ENCODE results near the gene TRMT10B. TPM values are rescaled to one million over a fixed set of nuclear protein-coding genes. Genes with fewer than 3 reads are reported as not detected.

TRMT10B gene
- total and polyA plus RNA-seq, 10 of the 15 experiments (the other 5 are each of a cell fraction or from before 2014, with no cell fraction given): 3.7 to 11.7 (median 6.8) TPM

DNA sequence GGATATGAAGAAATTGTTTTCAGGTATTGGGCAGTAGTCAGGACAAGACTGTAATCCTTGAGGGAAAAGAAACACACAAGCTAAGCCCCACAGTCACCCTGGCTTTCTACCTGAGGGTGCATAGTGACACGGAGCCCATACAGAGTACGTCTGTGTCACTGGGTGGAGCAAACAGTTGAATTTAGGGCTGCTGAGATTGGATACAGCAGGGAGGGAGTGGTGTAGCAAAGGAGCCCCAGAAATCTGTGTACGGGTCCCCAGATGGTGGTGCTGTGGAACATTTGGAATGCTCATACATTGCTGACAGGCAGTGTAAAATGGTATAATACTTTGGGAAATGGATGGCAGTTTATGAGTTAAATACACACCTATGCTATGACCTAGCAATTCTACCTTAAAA lies 5.1 kb downstream of the TRMT10B start:
- no peak overlapping the region for H3K4me2 ChIP-seq (ENCODE audit: control insufficient read depth, insufficient read depth)
- intact Hi-C loops (cut with micrococcal nuclease; ENCODE audit: unreplicated experiment) (no loop called here), in situ Hi-C loops (cut with MboI) (no loop called here)
- FAIRE-seq: no peak
- ChIA-PET RAD21 (ENCODE audit: unreplicated experiment) (no interaction called here), SMC1A (ENCODE audit: uncharacterized antibody, unreplicated experiment) (no interaction called here), POLR2A (no interaction called here), CTCF (interaction anchor here (0.7 to 1.4 kb wide), 2 partner anchors 9 to 11 kb away, joined by 4 to 5 read pairs; no protein-coding TSS in a partner anchor)
- H3K4me1 ChIP-seq (ENCODE audit: control insufficient read depth, insufficient read depth, low read length): peaks cover 4% of the 10 kb centered on the region; the same call in 1 of the 2 replicates
- no peaks in the 10 kb centered on the region for H3K9me3 ChIP-seq (replicated peaks; ENCODE audit: control insufficient read depth, insufficient read depth, low read length)
- H3K27ac ChIP-seq (ENCODE audit: control insufficient read depth, insufficient read depth): no peak overlapping the region
- no peak overlapping the region for H3K4me3 ChIP-seq
- no peak overlapping the region for H2AFZ ChIP-seq (ENCODE audit: control insufficient read depth, low read depth, low read length)
- H3K27me3 ChIP-seq (replicated peaks in 1 of 2; ENCODE audit: control insufficient read depth in 2 of 2, insufficient read depth in 2 of 2, low read length in 1 of 2): no peaks in the 10 kb centered on the region; a peak in 1 of 4 replicates
- 100% methylated on average over 3 of the region's 3 CpGs for WGBS (ENCODE audit: insufficient coverage, insufficient replicate concordance, low lambda C conversion rate, missing lambda C conversion rate)
- BruUV-seq (replicated peaks): no TSS peak
- no peak for ATAC-seq
- no peak overlapping the region for H3K9ac ChIP-seq (ENCODE audit: control insufficient read depth, insufficient read depth, low read length)
- peaks cover 10% of the 10 kb centered on the region for H3K79me2 ChIP-seq (ENCODE audit: control insufficient read depth, insufficient read depth, low read length)
- DNase-seq (ENCODE audit: low read depth, low spot score): no peak
- H4K20me1 ChIP-seq (ENCODE audit: control insufficient read depth, insufficient read depth): no peaks in the 10 kb centered on the region
- no peaks in the 10 kb centered on the region for H3K36me3 ChIP-seq (ENCODE audit: control insufficient read depth in 2 of 2, insufficient read depth in 2 of 2, low read length in 1 of 2)
- TF ChIP-seq, protein P1, sequence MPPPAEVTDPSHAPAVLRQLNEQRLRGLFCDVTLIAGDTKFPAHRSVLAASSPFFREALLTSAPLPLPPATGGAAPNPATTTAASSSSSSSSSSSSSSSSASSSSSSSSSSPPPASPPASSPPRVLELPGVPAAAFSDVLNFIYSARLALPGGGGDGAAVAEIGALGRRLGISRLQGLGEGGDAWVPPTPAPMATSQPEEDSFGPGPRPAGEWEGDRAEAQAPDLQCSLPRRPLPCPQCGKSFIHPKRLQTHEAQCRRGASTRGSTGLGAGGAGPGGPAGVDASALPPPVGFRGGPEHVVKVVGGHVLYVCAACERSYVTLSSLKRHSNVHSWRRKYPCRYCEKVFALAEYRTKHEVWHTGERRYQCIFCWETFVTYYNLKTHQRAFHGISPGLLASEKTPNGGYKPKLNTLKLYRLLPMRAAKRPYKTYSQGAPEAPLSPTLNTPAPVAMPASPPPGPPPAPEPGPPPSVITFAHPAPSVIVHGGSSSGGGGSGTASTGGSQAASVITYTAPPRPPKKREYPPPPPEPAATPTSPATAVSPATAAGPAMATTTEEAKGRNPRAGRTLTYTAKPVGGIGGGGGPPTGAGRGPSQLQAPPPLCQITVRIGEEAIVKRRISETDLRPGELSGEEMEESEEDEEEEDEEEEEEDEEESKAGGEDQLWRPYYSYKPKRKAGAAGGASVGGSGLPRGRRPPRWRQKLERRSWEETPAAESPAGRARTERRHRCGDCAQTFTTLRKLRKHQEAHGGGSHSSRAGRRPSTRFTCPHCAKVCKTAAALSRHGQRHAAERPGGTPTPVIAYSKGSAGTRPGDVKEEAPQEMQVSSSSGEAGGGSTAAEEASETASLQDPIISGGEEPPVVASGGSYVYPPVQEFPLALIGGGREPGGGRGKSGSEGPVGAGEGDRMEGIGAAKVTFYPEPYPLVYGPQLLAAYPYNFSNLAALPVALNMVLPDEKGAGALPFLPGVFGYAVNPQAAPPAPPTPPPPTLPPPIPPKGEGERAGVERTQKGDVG (CRISPR knock-in tag; IDR thresholded peaks at IDR 0.05): no peak
- TF ChIP-seq KDM1A (IDR thresholded peaks at IDR 0.05; ENCODE audit: borderline replicate concordance): no peak
- TF ChIP-seq, protein P2, sequence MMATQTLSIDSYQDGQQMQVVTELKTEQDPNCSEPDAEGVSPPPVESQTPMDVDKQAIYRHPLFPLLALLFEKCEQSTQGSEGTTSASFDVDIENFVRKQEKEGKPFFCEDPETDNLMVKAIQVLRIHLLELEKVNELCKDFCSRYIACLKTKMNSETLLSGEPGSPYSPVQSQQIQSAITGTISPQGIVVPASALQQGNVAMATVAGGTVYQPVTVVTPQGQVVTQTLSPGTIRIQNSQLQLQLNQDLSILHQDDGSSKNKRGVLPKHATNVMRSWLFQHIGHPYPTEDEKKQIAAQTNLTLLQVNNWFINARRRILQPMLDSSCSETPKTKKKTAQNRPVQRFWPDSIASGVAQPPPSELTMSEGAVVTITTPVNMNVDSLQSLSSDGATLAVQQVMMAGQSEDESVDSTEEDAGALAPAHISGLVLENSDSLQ (IDR thresholded peaks at IDR 0.05): no peak
- no peak for TF ChIP-seq PAX5 (IDR thresholded peaks at IDR 0.05; ENCODE audit: borderline replicate concordance, low read depth, low read length)
- no peak for TF ChIP-seq CHD4 (IDR thresholded peaks at IDR 0.05)
- TF ChIP-seq MXI1 (IDR thresholded peaks at IDR 0.05; ENCODE audit: low read depth, low read length): no peak
- no peak for TF ChIP-seq ETV6 (conservative IDR thresholded peaks at IDR 0.05 in 1 of 2, IDR thresholded peaks at IDR 0.05 in 1 of 2; ENCODE audit: borderline replicate concordance in 1 of 2, low read depth in 1 of 2)
- TF ChIP-seq, protein P3, sequence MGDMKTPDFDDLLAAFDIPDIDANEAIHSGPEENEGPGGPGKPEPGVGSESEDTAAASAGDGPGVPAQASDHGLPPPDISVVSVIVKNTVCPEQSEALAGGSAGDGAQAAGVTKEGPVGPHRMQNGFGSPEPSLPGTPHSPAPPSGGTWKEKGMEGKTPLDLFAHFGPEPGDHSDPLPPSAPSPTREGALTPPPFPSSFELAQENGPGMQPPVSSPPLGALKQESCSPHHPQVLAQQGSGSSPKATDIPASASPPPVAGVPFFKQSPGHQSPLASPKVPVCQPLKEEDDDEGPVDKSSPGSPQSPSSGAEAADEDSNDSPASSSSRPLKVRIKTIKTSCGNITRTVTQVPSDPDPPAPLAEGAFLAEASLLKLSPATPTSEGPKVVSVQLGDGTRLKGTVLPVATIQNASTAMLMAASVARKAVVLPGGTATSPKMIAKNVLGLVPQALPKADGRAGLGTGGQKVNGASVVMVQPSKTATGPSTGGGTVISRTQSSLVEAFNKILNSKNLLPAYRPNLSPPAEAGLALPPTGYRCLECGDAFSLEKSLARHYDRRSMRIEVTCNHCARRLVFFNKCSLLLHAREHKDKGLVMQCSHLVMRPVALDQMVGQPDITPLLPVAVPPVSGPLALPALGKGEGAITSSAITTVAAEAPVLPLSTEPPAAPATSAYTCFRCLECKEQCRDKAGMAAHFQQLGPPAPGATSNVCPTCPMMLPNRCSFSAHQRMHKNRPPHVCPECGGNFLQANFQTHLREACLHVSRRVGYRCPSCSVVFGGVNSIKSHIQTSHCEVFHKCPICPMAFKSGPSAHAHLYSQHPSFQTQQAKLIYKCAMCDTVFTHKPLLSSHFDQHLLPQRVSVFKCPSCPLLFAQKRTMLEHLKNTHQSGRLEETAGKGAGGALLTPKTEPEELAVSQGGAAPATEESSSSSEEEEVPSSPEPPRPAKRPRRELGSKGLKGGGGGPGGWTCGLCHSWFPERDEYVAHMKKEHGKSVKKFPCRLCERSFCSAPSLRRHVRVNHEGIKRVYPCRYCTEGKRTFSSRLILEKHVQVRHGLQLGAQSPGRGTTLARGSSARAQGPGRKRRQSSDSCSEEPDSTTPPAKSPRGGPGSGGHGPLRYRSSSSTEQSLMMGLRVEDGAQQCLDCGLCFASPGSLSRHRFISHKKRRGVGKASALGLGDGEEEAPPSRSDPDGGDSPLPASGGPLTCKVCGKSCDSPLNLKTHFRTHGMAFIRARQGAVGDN (IDR thresholded peaks at IDR 0.05): no peak
- TF ChIP-seq EZH2 (IDR thresholded peaks at IDR 0.05; ENCODE audit: borderline replicate concordance, control insufficient read depth, low read depth, low read length): no peak
- TF ChIP-seq, protein P4, sequence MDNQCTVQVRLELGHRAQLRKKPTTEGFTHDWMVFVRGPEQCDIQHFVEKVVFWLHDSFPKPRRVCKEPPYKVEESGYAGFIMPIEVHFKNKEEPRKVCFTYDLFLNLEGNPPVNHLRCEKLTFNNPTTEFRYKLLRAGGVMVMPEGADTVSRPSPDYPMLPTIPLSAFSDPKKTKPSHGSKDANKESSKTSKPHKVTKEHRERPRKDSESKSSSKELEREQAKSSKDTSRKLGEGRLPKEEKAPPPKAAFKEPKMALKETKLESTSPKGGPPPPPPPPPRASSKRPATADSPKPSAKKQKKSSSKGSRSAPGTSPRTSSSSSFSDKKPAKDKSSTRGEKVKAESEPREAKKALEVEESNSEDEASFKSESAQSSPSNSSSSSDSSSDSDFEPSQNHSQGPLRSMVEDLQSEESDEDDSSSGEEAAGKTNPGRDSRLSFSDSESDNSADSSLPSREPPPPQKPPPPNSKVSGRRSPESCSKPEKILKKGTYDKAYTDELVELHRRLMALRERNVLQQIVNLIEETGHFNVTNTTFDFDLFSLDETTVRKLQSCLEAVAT (IDR thresholded peaks at IDR 0.05): no peak
- no peak for TF ChIP-seq NRF1 (conservative IDR thresholded peaks at IDR 0.05; ENCODE audit: low read depth, low read length)
- TF ChIP-seq NFYB (IDR thresholded peaks at IDR 0.05; ENCODE audit: insufficient read depth, low read depth, low read length): no peak
- TF ChIP-seq GABPA (IDR thresholded peaks at IDR 0.05; ENCODE audit: low read depth): no peak
- no peak for TF ChIP-seq CHD1 (IDR thresholded peaks at IDR 0.05; ENCODE audit: low read depth, low read length)
- no peak for TF ChIP-seq HDAC6 (IDR thresholded peaks at IDR 0.05; ENCODE audit: unreplicated experiment)
